Hepatocyte (in vitro differentiated cells): ENCODE results near the gene ETF1. TPM values are rescaled to one million over a fixed set of nuclear protein-coding genes. Genes with fewer than 3 reads are reported as not detected.
A peak's percentile ranks its signal among the peaks of the same experiment; 100 is the strongest.

Source experiments
- DNase-seq: peaks from one replicate; pipeline ENCODE4 v3.0.0-alpha.2; 2016; ENCODE audit warnings: low spot score
- H2AFZ ChIP-seq: fragments of 200-600 bp; sonication (generic); 2 replicates; pipeline ENCODE4 v1.6.0; 2016; ENCODE audit warnings: antibody characterized with exemption, mild to moderate bottlenecking
- H3K27ac ChIP-seq: fragments of 200-600 bp; sonication (generic); 2 replicates; pipeline ENCODE4 v1.5.1; 2016; ENCODE audit warnings: mild to moderate bottlenecking
- H3K27me3 ChIP-seq: fragments of 200-600 bp; sonication (generic); 2 replicates; pipeline ENCODE4 v1.6.1; 2016
- H3K36me3 ChIP-seq: fragments of 200-600 bp; sonication (generic); replicated peaks from 2 replicates; pipeline ENCODE4 v1.5.1; 2016; ENCODE audit warnings: low read depth; ENCODE audit not compliant: insufficient read depth
- H3K4me1 ChIP-seq: fragments of 200-600 bp; sonication (generic); 2 replicates; pipeline ENCODE4 v1.5.1; 2016; ENCODE audit warnings: mild to moderate bottlenecking, moderate library complexity; ENCODE audit not compliant: insufficient read depth
- H3K4me2 ChIP-seq: fragments of 200-600 bp; sonication (generic); 2 replicates; pipeline ENCODE4 v1.6.0; 2016
- H3K4me3 ChIP-seq: fragments of 200-600 bp; sonication (generic); 2 replicates; pipeline ENCODE4 v1.5.1; 2016; ENCODE audit warnings: mild to moderate bottlenecking
- H3K79me2 ChIP-seq: fragments of 200-600 bp; sonication (generic); 2 replicates; pipeline ENCODE4 v1.6.0; 2017; ENCODE audit warnings: mild to moderate bottlenecking
- H3K9me2 ChIP-seq: fragments of 200-600 bp; sonication (generic); replicated peaks from 2 replicates; pipeline ENCODE4 v1.6.0; 2017; ENCODE audit warnings: mild to moderate bottlenecking; ENCODE audit not compliant: insufficient read depth
- H3K9me3 ChIP-seq: fragments of 200-600 bp; sonication (generic); 2 replicates; pipeline ENCODE4 v1.5.1; 2016; ENCODE audit warnings: low read depth, mild to moderate bottlenecking
- H4K20me1 ChIP-seq: fragments of 200-600 bp; sonication (generic); 2 replicates; pipeline ENCODE4 v1.6.0; 2016; ENCODE audit warnings: mild to moderate bottlenecking; ENCODE audit not compliant: insufficient read depth, poor library complexity, severe bottlenecking
- EZH2 ChIP-seq: fragments of 200-600 bp; sonication (generic); IDR thresholded peaks from 2 replicates; pipeline ENCODE4 v1.6.1; 2016; ENCODE audit warnings: antibody characterized with exemption, mild to moderate bottlenecking, borderline replicate concordance
- EZH2phosphoT487 ChIP-seq: fragments of 200-600 bp; sonication (generic); IDR thresholded peaks from one replicate; pipeline ENCODE4 v1.6.1; 2018; ENCODE audit warnings: antibody characterized with exemption, mild to moderate bottlenecking, low read depth, moderate library complexity; ENCODE audit not compliant: unreplicated experiment, severe bottlenecking
- WGBS: methylation state at CpG from one replicate; pipeline ENCODE4 v1.1.6; 2016; ENCODE audit warnings: low lambda C conversion rate; ENCODE audit errors: missing lambda C conversion rate; 5-methylcytosine and 5-hydroxymethylcytosine counted together
- polyA plus RNA-seq: library from polyadenylated mRNA; unstranded; fragments of >200 nt; fragmentation: Nextera tagmentation; extraction: Ambion mirVana; gene quantifications from 2 replicates; pipeline ENCODE4 v1.2.1, GENCODE V29; 2016
- total RNA-seq: library from RNA; depleted of rRNA; stranded (reverse); fragments of >200 nt; gene quantifications from 2 replicates; pipeline ENCODE4 v1.2.3, GENCODE V29; 2014
- TF ChIP-seq, protein P1 (sequence below): fragments of 200-600 bp; sonication (generic); IDR thresholded peaks from 2 replicates; pipeline ENCODE4 v1.5.1; 2016; ENCODE audit warnings: antibody characterized with exemption, mild to moderate bottlenecking; ENCODE audit not compliant: poor library complexity

ETF1 gene
- total and polyA plus RNA-seq, 2 experiments from 2014 or later = 42.6 to 93.3 TPM

DNA sequence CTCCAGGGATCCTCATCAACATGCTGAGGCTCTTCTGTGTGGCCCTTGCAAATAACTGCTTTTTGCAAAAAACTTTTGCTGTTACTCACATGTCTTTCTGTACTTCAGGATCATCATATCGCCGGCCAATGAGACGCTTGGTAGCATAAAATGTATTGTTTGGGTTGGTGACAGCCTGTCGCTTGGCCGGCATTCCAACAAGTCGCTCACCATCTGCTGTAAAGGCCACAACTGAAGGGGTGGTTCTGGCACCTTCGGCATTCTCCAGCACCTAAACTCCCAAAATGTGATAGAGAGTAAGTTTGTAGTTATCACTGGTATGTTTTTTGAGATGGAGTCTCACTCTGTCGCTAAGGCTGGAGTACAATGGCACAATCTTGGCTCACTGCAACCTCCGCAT, 27.8 kb upstream of the ETF1 start:
- Histone ChIP-seq H3K4me3 (no peak overlapping the region), H2AFZ (no peak overlapping the region), H3K27ac (no peak overlapping the region), H3K4me2 (no peak overlapping the region), H4K20me1 (peaks cover 16% of the 10 kb centered on the region), H3K9me3 (no peaks in the 10 kb centered on the region), H3K9me2 (no peaks in the 10 kb centered on the region), H3K36me3 (no peaks in the 10 kb centered on the region), H3K4me1 (peaks cover 13% of the 10 kb centered on the region), H3K27me3 (no peaks in the 10 kb centered on the region), H3K79me2 (peaks cover 78% of the 10 kb centered on the region)
- TF ChIP-seq EZH2phosphoT487 (no peak), EZH2 (no peak)
- TF ChIP-seq, protein P1, sequence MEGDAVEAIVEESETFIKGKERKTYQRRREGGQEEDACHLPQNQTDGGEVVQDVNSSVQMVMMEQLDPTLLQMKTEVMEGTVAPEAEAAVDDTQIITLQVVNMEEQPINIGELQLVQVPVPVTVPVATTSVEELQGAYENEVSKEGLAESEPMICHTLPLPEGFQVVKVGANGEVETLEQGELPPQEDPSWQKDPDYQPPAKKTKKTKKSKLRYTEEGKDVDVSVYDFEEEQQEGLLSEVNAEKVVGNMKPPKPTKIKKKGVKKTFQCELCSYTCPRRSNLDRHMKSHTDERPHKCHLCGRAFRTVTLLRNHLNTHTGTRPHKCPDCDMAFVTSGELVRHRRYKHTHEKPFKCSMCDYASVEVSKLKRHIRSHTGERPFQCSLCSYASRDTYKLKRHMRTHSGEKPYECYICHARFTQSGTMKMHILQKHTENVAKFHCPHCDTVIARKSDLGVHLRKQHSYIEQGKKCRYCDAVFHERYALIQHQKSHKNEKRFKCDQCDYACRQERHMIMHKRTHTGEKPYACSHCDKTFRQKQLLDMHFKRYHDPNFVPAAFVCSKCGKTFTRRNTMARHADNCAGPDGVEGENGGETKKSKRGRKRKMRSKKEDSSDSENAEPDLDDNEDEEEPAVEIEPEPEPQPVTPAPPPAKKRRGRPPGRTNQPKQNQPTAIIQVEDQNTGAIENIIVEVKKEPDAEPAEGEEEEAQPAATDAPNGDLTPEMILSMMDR = no peak
- no peak for DNase-seq
- 96% methylated on average over 9 of the region's 9 CpGs for WGBS

DNA sequence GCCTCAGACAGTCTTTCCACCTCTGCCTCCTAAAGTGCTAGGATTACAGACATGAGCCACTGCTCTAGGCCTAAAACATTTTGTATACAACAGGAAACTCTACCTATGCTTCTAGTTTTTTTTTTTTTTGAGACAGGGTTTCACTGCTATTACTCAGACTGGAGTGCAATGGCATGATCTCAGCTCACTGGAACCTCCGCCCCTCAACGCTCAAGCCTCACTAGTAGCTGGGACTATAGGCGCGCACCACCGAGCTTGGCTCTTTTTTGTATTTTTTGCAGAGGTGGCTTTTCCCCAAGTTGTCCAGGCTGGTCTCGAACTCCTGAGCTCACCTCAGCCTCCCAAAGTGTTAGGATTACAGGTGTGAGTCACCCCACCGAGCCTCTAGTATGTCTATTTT, 26.7 kb upstream of the ETF1 start:
- Histone ChIP-seq H3K4me3 (no peak overlapping the region), H3K9me3 (no peaks in the 10 kb centered on the region), H3K79me2 (peaks cover 86% of the 10 kb centered on the region), H3K36me3 (no peaks in the 10 kb centered on the region), H2AFZ (no peak overlapping the region), H4K20me1 (peaks cover 17% of the 10 kb centered on the region), H3K4me1 (peaks cover 13% of the 10 kb centered on the region), H3K27me3 (no peaks in the 10 kb centered on the region), H3K9me2 (no peaks in the 10 kb centered on the region), H3K4me2 (peak overlapping the region; percentile 29), H3K27ac (no peak overlapping the region)
- TF ChIP-seq, protein P1 = no peak
- TF ChIP-seq EZH2 (no peak), EZH2phosphoT487 (no peak)
- WGBS = 96% methylated on average over 7 of the region's 7 CpGs
- DNase-seq = no peak

DNA sequence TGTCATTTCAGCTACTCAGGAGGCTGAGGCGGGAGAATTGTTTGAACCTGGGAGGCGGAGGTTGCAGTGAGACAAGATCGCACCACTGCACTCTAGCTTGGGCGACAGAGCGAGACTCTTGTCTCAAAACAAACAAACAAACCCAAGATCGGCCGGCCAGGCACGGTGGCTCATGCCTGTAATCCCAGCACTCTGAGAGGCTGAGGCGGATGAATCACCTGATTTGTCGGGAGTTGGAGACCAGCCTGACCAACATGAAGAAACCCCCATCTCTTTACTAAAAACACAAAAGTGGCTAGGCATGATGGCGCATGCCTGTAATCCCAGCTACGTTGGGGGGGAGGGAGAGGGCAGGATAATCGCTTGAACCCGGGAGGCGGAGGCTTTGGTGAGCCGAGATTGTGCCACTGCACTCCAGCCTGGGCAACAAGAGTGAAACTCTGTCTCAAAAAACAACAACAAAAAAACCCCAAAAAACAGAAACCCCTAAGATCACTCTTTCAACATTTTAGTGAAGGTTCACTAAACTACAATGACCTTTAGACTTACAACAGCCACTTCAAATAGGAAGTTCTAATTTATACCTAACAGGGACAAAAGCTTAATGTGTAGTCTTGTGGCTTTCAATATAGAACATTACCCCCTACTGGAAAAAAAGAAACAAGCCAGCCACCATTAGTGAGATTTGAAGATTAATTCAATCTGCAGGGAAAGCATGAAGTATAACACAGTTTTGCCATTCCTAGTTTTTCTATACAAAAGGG, 25.2 kb upstream of the ETF1 start:
- TF ChIP-seq EZH2phosphoT487 = no peak
- TF ChIP-seq EZH2 = no peak
- TF ChIP-seq, protein P1 = no peak
- Histone ChIP-seq H3K9me3 (no peaks in the 10 kb centered on the region), H3K9me2 (no peaks in the 10 kb centered on the region), H3K27ac (peak overlapping the region; percentile 11), H4K20me1 (peaks cover 20% of the 10 kb centered on the region), H3K27me3 (no peaks in the 10 kb centered on the region), H3K4me3 (no peak overlapping the region), H3K36me3 (no peaks in the 10 kb centered on the region), H3K4me1 (peaks cover 7% of the 10 kb centered on the region), H3K79me2 (peaks cover 86% of the 10 kb centered on the region), H3K4me2 (no peak overlapping the region), H2AFZ (no peak overlapping the region)
- DNase-seq = no peak
- 85% methylated on average over 16 of the region's 16 CpGs for WGBS
